OCI-LY1 (cell line): ENCODE results near the gene ZBTB38.

Experiments
- H2AFZ ChIP-seq: fragments of 200-600 bp; sonication (generic), shearing (Covaris generic); 2 replicates; pipeline ENCODE4 v1.6.0; 2014; ENCODE audit warnings: antibody characterized with exemption, mild to moderate bottlenecking, low read length
- H3F3A ChIP-seq: fragments of 200-600 bp; sonication (generic), shearing (Covaris generic); 2 replicates; pipeline ENCODE4 v1.6.0; 2014; ENCODE audit warnings: mild to moderate bottlenecking, antibody characterized with exemption, low read length, moderate library complexity; ENCODE audit not compliant: insufficient read depth
- H3K27ac ChIP-seq: fragments of 200-600 bp; sonication (generic); 2 replicates; pipeline ENCODE4 v1.5.1; 2014; ENCODE audit warnings: low read length, mixed run types, mild to moderate bottlenecking, low read depth; ENCODE audit not compliant: poor library complexity, severe bottlenecking
- H3K27me3 ChIP-seq: fragments of 200-600 bp; sonication (generic); 2 replicates; pipeline ENCODE4 v1.6.0; 2014; ENCODE audit warnings: antibody characterized with exemption, mild to moderate bottlenecking, low read length, moderate library complexity; ENCODE audit not compliant: insufficient read depth
- H3K36me3 ChIP-seq: fragments of 200-600 bp; sonication (generic); 2 replicates; pipeline ENCODE4 v1.6.1; 2014; ENCODE audit warnings: mild to moderate bottlenecking, antibody characterized with exemption, low read length, moderate library complexity, mixed read lengths; ENCODE audit not compliant: insufficient read depth
- H3K4me1 ChIP-seq: fragments of 200-600 bp; sonication (generic); 2 replicates; pipeline ENCODE4 v1.5.1; 2014; ENCODE audit warnings: mild to moderate bottlenecking, low read length, moderate library complexity; ENCODE audit not compliant: insufficient read depth, severe bottlenecking
- H3K4me2 ChIP-seq: fragments of 200-600 bp; sonication (generic), shearing (Covaris generic); 2 replicates; pipeline ENCODE4 v1.6.1; 2014; ENCODE audit warnings: low read length
- H3K4me3 ChIP-seq: fragments of 200-600 bp; sonication (generic); 2 replicates; pipeline ENCODE4 v1.5.1; 2014; ENCODE audit warnings: low read length, low read depth, mild to moderate bottlenecking, mixed read lengths; ENCODE audit not compliant: poor library complexity, severe bottlenecking
- H3K79me2 ChIP-seq: fragments of 200-600 bp; shearing (Covaris generic); 2 replicates; pipeline ENCODE4 v1.6.1; 2016; ENCODE audit warnings: mixed run types, low read length, mixed read lengths; ENCODE audit not compliant: insufficient read depth
- H3K9ac ChIP-seq: fragments of 200-600 bp; sonication (generic), shearing (Covaris generic); 2 replicates; pipeline ENCODE4 v1.6.1; 2014; ENCODE audit warnings: mild to moderate bottlenecking, low read length, mixed read lengths
- H3K9me2 ChIP-seq: fragments of 200-600 bp; sonication (generic), shearing (Covaris generic); 2 replicates; pipeline ENCODE4 v1.6.1; 2014; ENCODE audit warnings: low read depth, mild to moderate bottlenecking, low read length, mixed read lengths
- H3K9me3 ChIP-seq: fragments of 200-600 bp; shearing (Covaris generic); 2 replicates; pipeline ENCODE4 v1.6.1; 2014; ENCODE audit warnings: low read length, mixed read lengths
- H4K20me1 ChIP-seq: fragments of 200-600 bp; sonication (generic), shearing (Covaris generic); 2 replicates; pipeline ENCODE4 v1.6.0; 2016; ENCODE audit warnings: mild to moderate bottlenecking, low read length; ENCODE audit not compliant: insufficient read depth
- CTCF ChIP-seq: fragments of 200-600 bp; sonication (generic), shearing (Covaris generic); IDR thresholded peaks from 2 replicates; pipeline ENCODE4 v1.5.1; 2017; ENCODE audit warnings: mild to moderate bottlenecking, antibody characterized with exemption, low read length, moderate library complexity, mixed read lengths
- EZH2 ChIP-seq: fragments of 200-600 bp; sonication (generic), shearing (Covaris generic); IDR thresholded peaks from 2 replicates; pipeline ENCODE4 v1.8.0; 2017; ENCODE audit warnings: borderline replicate concordance, mixed run types, mild to moderate bottlenecking, antibody characterized with exemption, low read length, moderate library complexity, mixed read lengths

Gene ZBTB38

GRCh38 chr3:141393735-141394076 is 25.4 kb downstream of the ZBTB38 start:
- Histone ChIP-seq H3K27me3 (no peaks in the 10 kb centered on the region), H3K4me2 (no peak overlapping the region), H3K9ac (no peak overlapping the region), H4K20me1 (no peaks in the 10 kb centered on the region), H3K9me3 (0 out of 2 replicates have a peak, but pooled peaks cover 7% of the 10 kb centered on the region), H3F3A (no peaks in the 10 kb centered on the region), H3K36me3 (peaks cover 24% of the 10 kb centered on the region), H2AFZ (no peak overlapping the region), H3K9me2 (no peaks in the 10 kb centered on the region), H3K27ac (peak overlapping the region; percentile 97), H3K79me2 (peaks cover 14% of the 10 kb centered on the region; the same call in 1 of the 2 replicates), H3K4me1 (peaks cover 49% of the 10 kb centered on the region), H3K4me3 (no peak overlapping the region)
- TF ChIP-seq EZH2 (no peak), CTCF (no peak)

DNA sequence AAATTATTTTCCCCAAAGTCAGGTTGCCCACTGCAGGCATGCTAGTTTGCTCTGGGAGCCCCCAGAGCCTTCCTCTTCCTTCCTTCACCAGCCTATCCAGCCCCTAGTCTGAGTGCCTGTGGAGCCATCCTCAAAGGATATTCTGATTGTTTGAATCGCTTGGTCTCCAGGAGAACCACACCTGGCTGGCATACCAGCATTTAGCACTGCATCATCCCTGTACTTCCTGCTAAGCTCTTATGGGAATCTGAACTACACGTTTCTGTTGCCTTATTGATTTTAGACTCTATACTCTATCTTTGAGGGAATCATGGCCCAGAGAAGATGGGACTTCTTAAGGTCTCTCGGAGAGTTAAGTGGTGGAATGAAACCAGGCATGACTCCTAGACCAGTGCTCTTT is 26.3 kb downstream of the ZBTB38 start:
- H3K9ac ChIP-seq, result no peak overlapping the region
- no peaks in the 10 kb centered on the region for H3K27me3 ChIP-seq
- no peak for TF ChIP-seq EZH2
- TF ChIP-seq CTCF, result no peak
- no peak overlapping the region for H3K4me3 ChIP-seq
- H3K9me3 ChIP-seq, result 0 out of 2 replicates have a peak, but pooled peaks cover 7% of the 10 kb centered on the region
- peaks cover 5% of the 10 kb centered on the region; the same call in 1 of the 2 replicates for H3K79me2 ChIP-seq
- H3K36me3 ChIP-seq, result peaks cover 24% of the 10 kb centered on the region
- H3K9me2 ChIP-seq, result no peaks in the 10 kb centered on the region
- H3K4me2 ChIP-seq, result no peak overlapping the region
- peaks cover 47% of the 10 kb centered on the region for H3K4me1 ChIP-seq
- H3K27ac ChIP-seq, result no peak overlapping the region
- no peaks in the 10 kb centered on the region for H4K20me1 ChIP-seq
- no peaks in the 10 kb centered on the region for H3F3A ChIP-seq
- H2AFZ ChIP-seq, result no peak overlapping the region

DNA sequence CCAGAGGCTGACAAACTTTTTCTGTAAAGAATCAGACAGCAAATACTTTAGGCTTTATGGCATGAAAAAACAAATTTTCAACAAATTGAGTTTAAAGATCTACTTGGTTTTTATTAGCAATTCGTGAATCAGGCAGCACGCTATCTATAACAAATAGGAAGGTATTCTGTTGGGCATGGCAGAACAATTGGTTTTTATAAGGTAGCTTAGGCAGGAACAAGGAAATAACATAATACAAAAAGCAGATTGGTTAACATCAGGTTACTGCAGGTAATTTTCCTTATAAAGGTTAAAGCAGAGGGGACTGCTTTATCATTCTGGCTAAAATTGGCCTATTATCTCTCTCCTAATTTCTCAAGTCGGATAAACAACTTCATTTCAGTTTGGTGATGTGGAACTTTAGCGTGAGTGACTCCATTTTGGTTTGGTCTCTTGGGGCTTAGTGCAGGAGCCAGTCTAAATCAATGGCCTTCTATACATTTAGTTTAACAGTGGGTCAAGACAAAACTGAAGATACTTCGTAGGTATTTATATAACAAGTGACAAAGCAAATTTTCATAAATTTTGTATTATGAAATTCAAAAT is 26.8 kb downstream of the ZBTB38 start:
- no peaks in the 10 kb centered on the region for H3K27me3 ChIP-seq
- H3K4me1 ChIP-seq, result peaks cover 46% of the 10 kb centered on the region
- H2AFZ ChIP-seq, result no peak overlapping the region
- peaks cover 24% of the 10 kb centered on the region for H3K36me3 ChIP-seq
- H3K9me3 ChIP-seq, result 0 out of 2 replicates have a peak, but pooled peaks cover 7% of the 10 kb centered on the region
- H3F3A ChIP-seq, result no peaks in the 10 kb centered on the region
- H3K27ac ChIP-seq, result no peak overlapping the region
- TF ChIP-seq EZH2 (no peak), CTCF (no peak)
- H3K4me2 ChIP-seq, result no peak overlapping the region
- H3K9ac ChIP-seq, result no peak overlapping the region
- no peaks in the 10 kb centered on the region for H3K79me2 ChIP-seq
- no peaks in the 10 kb centered on the region for H4K20me1 ChIP-seq
- no peak overlapping the region for H3K4me3 ChIP-seq
- H3K9me2 ChIP-seq, result no peaks in the 10 kb centered on the region
